WTC11 (cell line): ENCODE results near the gene PDE11A. TPM values are rescaled to one million over a fixed set of nuclear protein-coding genes. Genes with fewer than 3 reads are reported as not detected.

Experiments used
- ATAC-seq: fragments of 200-7000 bp; cut with Tn5 transposase; 2 replicates; pipeline ENCODE4 v1.10.0; 2021; ENCODE audit warnings: mild to moderate bottlenecking, moderate library complexity
- CTCF ChIA-PET: fragments of 300-600 bp; sonication (Branson Sonifier 250); formaldehyde crosslinking; loops from one replicate; lab custom pipeline; 2021; ENCODE audit warnings: antibody characterized with exemption; lab: Charles Lee
- POLR2A ChIA-PET: fragments of 350-600 bp; sonication (Branson Sonifier 250); formaldehyde crosslinking; loops from one replicate; lab custom pipeline; 2021; ENCODE audit warnings: antibody characterized with exemption; lab: Charles Lee
- DNase-seq: peaks from one replicate; pipeline ENCODE4 v3.0.0; 2021; ENCODE audit warnings: low spot score
- H3K27ac Mint-ChIP-seq: 2 replicates; pipeline ENCODE4 v1.8.0; 2021; ENCODE audit warnings: mixed read lengths
- H3K27me3 Mint-ChIP-seq: 2 replicates; pipeline ENCODE4 v1.8.0; 2021; ENCODE audit warnings: low read depth, mild to moderate bottlenecking, moderate library complexity, mixed read lengths
- H3K36me3 Mint-ChIP-seq: 2 replicates; pipeline ENCODE4 v1.8.0; 2021; ENCODE audit warnings: mixed read lengths
- H3K4me1 Mint-ChIP-seq: 2 replicates; pipeline ENCODE4 v1.8.0; 2022; ENCODE audit warnings: mixed read lengths
- H3K4me3 Mint-ChIP-seq: 2 replicates; pipeline ENCODE4 v1.8.0; 2021; ENCODE audit warnings: mild to moderate bottlenecking, moderate library complexity, mixed read lengths
- H3K9me3 Mint-ChIP-seq: 2 replicates; pipeline ENCODE4 v1.8.0; 2021; ENCODE audit warnings: mixed read lengths
- AFF4 ChIP-seq: sonication (generic); formaldehyde crosslinking; IDR thresholded peaks from 2 replicates; pipeline ENCODE4 v1.8.1; 2023; ENCODE audit warnings: mild to moderate bottlenecking, missing genetic modification reagents, borderline replicate concordance
- ELF4 ChIP-seq: sonication (generic); formaldehyde crosslinking; IDR thresholded peaks from 2 replicates; pipeline ENCODE4 v1.8.1; 2022; ENCODE audit warnings: low read depth, mild to moderate bottlenecking, moderate library complexity, missing genetic modification reagents
- EMX1 ChIP-seq: fragments of 250-450 bp; sonication (Bioruptor Pico); IDR thresholded peaks from 2 replicates; pipeline ENCODE4 v1.8.0; 2021; ENCODE audit warnings: mild to moderate bottlenecking
- FOXJ3 ChIP-seq: sonication (generic); formaldehyde crosslinking; IDR thresholded peaks from 2 replicates; pipeline ENCODE4 v1.9.0; 2021; ENCODE audit warnings: missing genetic modification reagents, mild to moderate bottlenecking, borderline replicate concordance
- KAT7 ChIP-seq: sonication (generic); formaldehyde crosslinking; IDR thresholded peaks from 2 replicates; pipeline ENCODE4 v1.8.1; 2023; ENCODE audit warnings: missing genetic modification reagents, mild to moderate bottlenecking, borderline replicate concordance
- NR1H2 ChIP-seq: sonication (generic); formaldehyde crosslinking; IDR thresholded peaks from 2 replicates; pipeline ENCODE4 v1.9.0; 2021; ENCODE audit warnings: mild to moderate bottlenecking, moderate library complexity, missing genetic modification reagents
- PRDM15 ChIP-seq: sonication (generic); formaldehyde crosslinking; IDR thresholded peaks from 2 replicates; pipeline ENCODE4 v1.8.0; 2022; ENCODE audit warnings: missing genetic modification reagents
- PREB ChIP-seq: sonication (generic); formaldehyde crosslinking; IDR thresholded peaks from 2 replicates; pipeline ENCODE4 v1.8.1; 2022; ENCODE audit warnings: mild to moderate bottlenecking, missing genetic modification reagents, moderate library complexity, borderline replicate concordance
- PRRX2 ChIP-seq: fragments of 250-450 bp; sonication (Bioruptor Pico); IDR thresholded peaks from 2 replicates; pipeline ENCODE4 v1.8.0; 2021; ENCODE audit warnings: mild to moderate bottlenecking
- ZMAT4 ChIP-seq: fragments of 250-450 bp; sonication (Bioruptor Pico); IDR thresholded peaks from 2 replicates; pipeline ENCODE4 v1.9.0; 2021; ENCODE audit warnings: mild to moderate bottlenecking
- ZNF423 ChIP-seq: fragments of 250-450 bp; sonication (Bioruptor Pico); IDR thresholded peaks from 2 replicates; pipeline ENCODE4 v2.1.2; 2022; ENCODE audit warnings: mild to moderate bottlenecking, moderate library complexity
- ZNF671 ChIP-seq: fragments of 250-450 bp; sonication (Bioruptor Pico); IDR thresholded peaks from 2 replicates; pipeline ENCODE4 v1.8.0; 2021; ENCODE audit warnings: mild to moderate bottlenecking
- total RNA-seq: library from RNA; stranded (reverse); gene quantifications from 3 replicates; pipeline ENCODE4 v1.2.3, GENCODE V29; 2021
- TF ChIP-seq, protein P1 (sequence below): sonication (generic); formaldehyde crosslinking; IDR thresholded peaks from 2 replicates; pipeline ENCODE4 v1.8.1; 2023; ENCODE audit warnings: mild to moderate bottlenecking, moderate library complexity, missing genetic modification reagents
- TF ChIP-seq, protein P2 (sequence below): sonication (generic); formaldehyde crosslinking; IDR thresholded peaks from 2 replicates; pipeline ENCODE4 v1.8.1; 2023; ENCODE audit warnings: mild to moderate bottlenecking, missing genetic modification reagents, moderate library complexity

The PDE11A gene
- total RNA-seq, 1 experiment from 2014 or later, result 0.13 TPM

- TF ChIP-seq AFF4 (no peak), ZNF423 (no peak)
- TF ChIP-seq, all 79 proteins: peak for 0
Observed at GRCh38 chr2:177868806-177869205, 203.8 kb downstream of the PDE11A start (continued).

- no peak for TF ChIP-seq ELF4 (CRISPR knock-in tag)
- no peak for TF ChIP-seq PRDM15 (CRISPR knock-in tag)
- TF ChIP-seq PREB (CRISPR knock-in tag), result no peak
- no peak for TF ChIP-seq ZNF671 (CRISPR knock-in tag)
- TF ChIP-seq NR1H2 (CRISPR knock-in tag), result no peak
- TF ChIP-seq ZMAT4 (CRISPR knock-in tag), result no peak
- no peak for TF ChIP-seq EMX1 (CRISPR knock-in tag)
- TF ChIP-seq, protein P1, sequence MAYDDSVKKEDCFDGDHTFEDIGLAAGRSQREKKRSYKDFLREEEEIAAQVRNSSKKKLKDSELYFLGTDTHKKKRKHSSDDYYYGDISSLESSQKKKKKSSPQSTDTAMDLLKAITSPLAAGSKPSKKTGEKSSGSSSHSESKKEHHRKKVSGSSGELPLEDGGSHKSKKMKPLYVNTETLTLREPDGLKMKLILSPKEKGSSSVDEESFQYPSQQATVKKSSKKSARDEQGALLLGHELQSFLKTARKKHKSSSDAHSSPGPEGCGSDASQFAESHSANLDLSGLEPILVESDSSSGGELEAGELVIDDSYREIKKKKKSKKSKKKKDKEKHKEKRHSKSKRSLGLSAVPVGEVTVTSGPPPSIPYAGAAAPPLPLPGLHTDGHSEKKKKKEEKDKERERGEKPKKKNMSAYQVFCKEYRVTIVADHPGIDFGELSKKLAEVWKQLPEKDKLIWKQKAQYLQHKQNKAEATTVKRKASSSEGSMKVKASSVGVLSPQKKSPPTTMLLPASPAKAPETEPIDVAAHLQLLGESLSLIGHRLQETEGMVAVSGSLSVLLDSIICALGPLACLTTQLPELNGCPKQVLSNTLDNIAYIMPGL (CRISPR knock-in tag), result no peak
- TF ChIP-seq FOXJ3 (CRISPR knock-in tag), result no peak
- no peak for TF ChIP-seq PRRX2 (CRISPR knock-in tag)
- TF ChIP-seq KAT7 (CRISPR knock-in tag), result no peak
- TF ChIP-seq, protein P2, sequence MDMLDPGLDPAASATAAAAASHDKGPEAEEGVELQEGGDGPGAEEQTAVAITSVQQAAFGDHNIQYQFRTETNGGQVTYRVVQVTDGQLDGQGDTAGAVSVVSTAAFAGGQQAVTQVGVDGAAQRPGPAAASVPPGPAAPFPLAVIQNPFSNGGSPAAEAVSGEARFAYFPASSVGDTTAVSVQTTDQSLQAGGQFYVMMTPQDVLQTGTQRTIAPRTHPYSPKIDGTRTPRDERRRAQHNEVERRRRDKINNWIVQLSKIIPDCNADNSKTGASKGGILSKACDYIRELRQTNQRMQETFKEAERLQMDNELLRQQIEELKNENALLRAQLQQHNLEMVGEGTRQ (CRISPR knock-in tag), result no peak
- DNase-seq (no peak), ATAC-seq (no peak)
- ChIA-PET CTCF (interaction anchor here (1.3 kb wide), 1 partner anchor 58 kb away, joined by 3 read pairs; no protein-coding TSS in a partner anchor), POLR2A (no interaction called here)
- peaks cover 3% of the 10 kb centered on the region; the same call in 1 of the 2 replicates for H3K36me3 Mint-ChIP-seq
- peaks cover 26% of the 10 kb centered on the region for H3K27me3 Mint-ChIP-seq
- no peaks in the 10 kb centered on the region for H3K4me1 Mint-ChIP-seq
- peaks cover 21% of the 10 kb centered on the region for H3K9me3 Mint-ChIP-seq
- H3K4me3 Mint-ChIP-seq, result no peak overlapping the region
- H3K27ac Mint-ChIP-seq, result no peak overlapping the region
Observed at GRCh38 chr2:177857538-177857937, 215.0 kb downstream of the PDE11A start.
